Endothelial cell of umbilical vein (primary cell): Measurements from ENCODE around the gene GP9. TPM values are rescaled to one million over a fixed set of nuclear protein-coding genes. Genes with fewer than 3 reads are reported as not detected.

ENCODE experiments used
- BruUV-seq: library from RNA; stranded (reverse); fragments of 400-500 nt; replicated peaks from 2 replicates; lab custom pipeline; 2021; lab: Mats Ljungman, UMichigan
- CTCF ChIA-PET: fragments of 300-600, 350-600 bp; sonication (Branson Sonifier 250); formaldehyde crosslinking; loops from one replicate; lab custom pipeline; 2021; ENCODE audit warnings: antibody characterized with exemption, inconsistent platforms; lab: Charles Lee
- POLR2A ChIA-PET: fragments of 300-600, 350-600 bp; sonication (Branson Sonifier 250); formaldehyde crosslinking; loops from one replicate; lab custom pipeline; 2021; ENCODE audit warnings: antibody characterized with exemption, inconsistent platforms; lab: Charles Lee
- DNase-seq: peaks from one replicate; pipeline ENCODE4 v3.0.0-alpha.2; 2011; ENCODE audit warnings: low read depth, low spot score
- FAIRE-seq: peaks from 2 replicates; lab custom pipeline; 2011; peaks lifted over from hg19 to GRCh38; lab: Jason Lieb, UNC
- H2AFZ ChIP-seq: 2 replicates; pipeline ENCODE4 v1.6.0; 2012; ENCODE audit warnings: low read depth, low read length, control low read depth, inconsistent platforms
- H3K27ac ChIP-seq: 2 replicates; pipeline ENCODE4 v1.5.1; 2011; ENCODE audit warnings: low read depth, mild to moderate bottlenecking, control low read depth, low read length, moderate library complexity; ENCODE audit not compliant: insufficient read depth
- H3K27me3 ChIP-seq, 2 experiments: 2 replicates each; pipeline versions ENCODE4 v1.6.0 to v1.6.1; 2011; ENCODE audit warnings: low read length in 2 of 2, mixed read lengths in 1 of 2; ENCODE audit not compliant: control insufficient read depth in 2 of 2, insufficient read depth in 2 of 2
- H3K36me3 ChIP-seq, 2 experiments: 2 replicates in 1 of 2; 3 replicates in 1 of 2; pipeline ENCODE4 v1.5.1; 2011; ENCODE audit warnings: low read length in 2 of 2, mild to moderate bottlenecking in 1 of 2, moderate library complexity in 1 of 2; ENCODE audit not compliant: control insufficient read depth in 2 of 2, insufficient read depth in 2 of 2; ENCODE audit errors: extremely low read depth in 1 of 2
- H3K4me1 ChIP-seq: 3 replicates; pipeline ENCODE4 v1.5.1; 2011; ENCODE audit warnings: mild to moderate bottlenecking, low read length; ENCODE audit not compliant: control insufficient read depth, insufficient read depth; ENCODE audit errors: extremely low read depth
- H3K4me2 ChIP-seq: 2 replicates; pipeline ENCODE4 v1.6.1; 2011; ENCODE audit warnings: low read length, control low read depth, mixed read lengths; ENCODE audit not compliant: insufficient read depth
- H3K4me3 ChIP-seq, 3 experiments: fragments of 200-600 bp in 1 of 3; sonication (generic), shearing (Covaris generic) in 1 of 3; replicated peaks in 1 of 3; 2 replicates each; pipeline ENCODE4 v1.5.1; 2011 to 2016; ENCODE audit warnings: control low read depth in 3 of 3, low read length in 3 of 3, mild to moderate bottlenecking in 2 of 3, inconsistent platforms in 1 of 3, low read depth in 1 of 3, moderate library complexity in 1 of 3; ENCODE audit not compliant: insufficient read depth in 1 of 3
- H3K79me2 ChIP-seq: 2 replicates; pipeline ENCODE4 v1.6.0; 2012; ENCODE audit warnings: low read length, inconsistent platforms; ENCODE audit not compliant: control insufficient read depth, insufficient read depth
- H3K9ac ChIP-seq: replicated peaks from 2 replicates; pipeline ENCODE3; 2011; ENCODE audit warnings: low read length, control low read depth; ENCODE audit not compliant: insufficient read depth; ENCODE audit errors: extremely low read depth
- H3K9me1 ChIP-seq: replicated peaks from 3 replicates; pipeline ENCODE4 v1.6.0; 2011; ENCODE audit warnings: mild to moderate bottlenecking, low read length; ENCODE audit not compliant: control insufficient read depth, insufficient read depth; ENCODE audit errors: extremely low read depth
- H3K9me3 ChIP-seq: replicated peaks from 2 replicates; pipeline ENCODE4 v1.5.1; 2012; ENCODE audit warnings: low read length, inconsistent platforms; ENCODE audit not compliant: control insufficient read depth, insufficient read depth
- H4K20me1 ChIP-seq: replicated peaks from 2 replicates; pipeline ENCODE3; 2011; ENCODE audit warnings: mild to moderate bottlenecking, low read length; ENCODE audit not compliant: control insufficient read depth, insufficient read depth; ENCODE audit errors: extremely low read depth
- CTCF ChIP-seq, 2 donors: IDR thresholded peaks; 1 replicate in 1 of 2; 2 replicates in 1 of 2; pipeline ENCODE4 v1.5.1; 2011; ENCODE audit warnings: low read length in 2 of 2, mild to moderate bottlenecking in 2 of 2, moderate library complexity in 2 of 2, control low read depth in 1 of 2, inconsistent platforms in 1 of 2, low read depth in 1 of 2; ENCODE audit not compliant: insufficient read depth in 1 of 2; ENCODE audit errors: extremely low read depth in 1 of 2
- EZH2 ChIP-seq: IDR thresholded peaks from 2 replicates; pipeline ENCODE4 v1.6.1; 2012; ENCODE audit warnings: borderline replicate concordance, low read depth, mild to moderate bottlenecking, moderate library complexity, low read length, inconsistent platforms; ENCODE audit not compliant: severe bottlenecking
- FOS ChIP-seq: IDR thresholded peaks from 2 replicates; pipeline ENCODE4 v1.6.1; 2011; ENCODE audit warnings: mild to moderate bottlenecking, low read length, moderate library complexity, borderline replicate concordance; ENCODE audit not compliant: insufficient read depth
- GATA2 ChIP-seq: IDR thresholded peaks from 2 replicates; pipeline ENCODE4 v1.7.0; 2011; ENCODE audit warnings: low read depth, mild to moderate bottlenecking, moderate library complexity, mixed read lengths, low read length; ENCODE audit not compliant: insufficient read length, insufficient read depth
- JUN ChIP-seq: IDR thresholded peaks from 2 replicates; pipeline ENCODE4 v1.6.1; 2011; ENCODE audit warnings: borderline replicate concordance, low read depth; ENCODE audit not compliant: insufficient read length, insufficient read depth
- MYC ChIP-seq: IDR thresholded peaks from one replicate; pipeline ENCODE4 v1.6.1; 2011; ENCODE audit warnings: mild to moderate bottlenecking, low read depth, low read length
- POLR2A ChIP-seq: IDR thresholded peaks from 2 replicates; pipeline ENCODE4 v1.6.1; 2012; ENCODE audit warnings: low read depth, mild to moderate bottlenecking, control low read depth, low read length
- POLR2AphosphoS5 ChIP-seq: IDR thresholded peaks from 2 replicates; pipeline ENCODE4 v1.6.1; 2012; ENCODE audit warnings: low read depth, mild to moderate bottlenecking, control low read depth, low read length, moderate library complexity; ENCODE audit not compliant: insufficient read depth
- dilution Hi-C: fragments of 300-500 bp; cut with MboI; formaldehyde crosslinking; loops from one replicate; pipeline ENCODE4 v1.15.0; 2019; ENCODE audit warnings: low sequenced_read_pairs; ENCODE audit not compliant: extremely low pct_ligation_motif_present
- intact Hi-C: fragments of 100-400 bp; cut with micrococcal nuclease; formaldehyde crosslinking; loops from one replicate; pipeline ENCODE4 v1.10.0; 2022
- polyA plus RNA-seq, 4 experiments: library from polyadenylated mRNA; depleted of rRNA in 3 of 4; stranded (reverse) in 3 of 4; unstranded in 1 of 4; fragments of >200 nt; gene quantifications; 2 replicates each; pipeline versions ENCODE4 v1.2.1 to v1.2.3, GENCODE V29; 2011 to 2012; ENCODE audit warnings: missing spikeins in 1 of 4
- total RNA-seq: library from RNA; stranded (reverse); gene quantifications from 2 replicates; pipeline ENCODE4 v1.2.3, GENCODE V29; 2021
- TF ChIP-seq, protein P1 (sequence below): IDR thresholded peaks from 2 replicates; pipeline ENCODE4 v1.6.1; 2011; ENCODE audit not compliant: insufficient read depth, insufficient read length

GP9 gene
- total and polyA plus RNA-seq, 2 donors (not counting 3 experiments of a cell fraction or from before 2014, with no cell fraction given) = not detected

DNA sequence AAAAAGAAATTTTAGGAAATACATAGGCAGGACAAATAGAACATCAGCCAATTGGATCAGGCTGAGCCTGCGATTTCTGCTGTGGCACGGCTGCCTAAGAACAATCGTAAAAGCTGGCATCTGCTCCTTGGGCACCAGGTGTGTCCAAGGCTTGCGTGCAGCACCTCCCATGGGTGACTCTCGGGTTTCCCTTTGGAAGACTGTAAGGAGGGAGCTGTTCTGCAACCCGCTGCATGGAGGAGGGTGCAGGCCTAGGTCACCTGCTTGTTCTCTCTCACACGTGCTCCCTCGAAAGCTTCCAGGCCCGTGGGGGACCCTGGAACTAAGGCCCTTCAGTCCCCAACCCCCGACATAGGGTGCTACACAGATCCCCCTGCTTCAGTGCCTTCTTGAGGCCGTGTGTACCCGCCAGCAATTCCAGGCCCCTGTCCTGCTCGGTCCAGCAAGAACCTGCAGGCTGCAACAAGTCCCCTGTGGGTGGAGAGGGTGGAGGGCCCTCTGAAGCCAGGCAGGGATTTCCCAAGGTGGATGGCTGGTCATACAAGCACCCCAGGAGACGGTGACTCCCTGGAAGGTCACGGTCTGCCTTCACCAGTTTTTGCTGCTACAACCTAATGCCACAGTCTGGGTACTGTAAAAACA, 3.4 kb downstream of the GP9 start:
- no peak overlapping the region for H3K9ac ChIP-seq
- H3K79me2 ChIP-seq = no peaks in the 10 kb centered on the region
- H3K36me3 ChIP-seq = no peaks in the 10 kb centered on the region
- no peaks in the 10 kb centered on the region for H3K27me3 ChIP-seq
- no peaks in the 10 kb centered on the region for H3K9me3 ChIP-seq
- no peak overlapping the region for H2AFZ ChIP-seq
- intact Hi-C loops (no loop called here), dilution Hi-C loops (no loop called here)
- BruUV-seq = no TSS peak
- FAIRE-seq (no peak), DNase-seq (no peak)
- POLR2A ChIA-PET = no interaction called here
- no peaks in the 10 kb centered on the region for H4K20me1 ChIP-seq
- no peaks in the 10 kb centered on the region for H3K4me1 ChIP-seq
- H3K9me1 ChIP-seq = no peaks in the 10 kb centered on the region
- H3K4me2 ChIP-seq = no peak overlapping the region
- no peak for TF ChIP-seq POLR2A
- no peak for TF ChIP-seq JUN
- TF ChIP-seq, protein P1, sequence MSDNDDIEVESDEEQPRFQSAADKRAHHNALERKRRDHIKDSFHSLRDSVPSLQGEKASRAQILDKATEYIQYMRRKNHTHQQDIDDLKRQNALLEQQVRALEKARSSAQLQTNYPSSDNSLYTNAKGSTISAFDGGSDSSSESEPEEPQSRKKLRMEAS = no peak
- TF ChIP-seq POLR2AphosphoS5 = no peak
- TF ChIP-seq GATA2 = no peak
- TF ChIP-seq CTCF (IDR thresholded peaks at IDR 0.05; ENCODE audit: extremely low read depth in 1 of 2, insufficient read depth in 1 of 2, low read depth in 1 of 2, low read length in 2 of 2) = no peak
- no peak for TF ChIP-seq MYC
- TF ChIP-seq FOS = no peak
- no peak for TF ChIP-seq EZH2
- no peak overlapping the region for H3K27ac ChIP-seq
- CTCF ChIA-PET = interaction anchor here (2.7 kb wide), 1 partner anchor 10 kb away, joined by 13 read pairs; no protein-coding TSS in a partner anchor
- no peak overlapping the region for H3K4me3 ChIP-seq
